Kidney epithelial cell (primary cell): ENCODE results near the gene HPSE. TPM values are rescaled to one million over a fixed set of nuclear protein-coding genes. Genes with fewer than 3 reads are reported as not detected.
A peak's percentile ranks its signal among the peaks of the same experiment; 100 is the strongest.

Experiments
- DNase-seq: peaks from one replicate; pipeline ENCODE4 v3.0.0-alpha.2; 2010; ENCODE audit warnings: low read depth
- H3K27me3 ChIP-seq: 2 replicates; pipeline ENCODE4 v1.6.0; 2011; ENCODE audit warnings: low read length; ENCODE audit not compliant: control insufficient read depth, insufficient read depth
- H3K36me3 ChIP-seq: 2 replicates; pipeline ENCODE4 v1.5.1; 2011; ENCODE audit warnings: low read length; ENCODE audit not compliant: control insufficient read depth, insufficient read depth
- H3K4me3 ChIP-seq: 2 replicates; pipeline ENCODE4 v1.5.1; 2011; ENCODE audit warnings: low read depth, mild to moderate bottlenecking, control low read depth, low read length
- CTCF ChIP-seq: IDR thresholded peaks from 2 replicates; pipeline ENCODE4 v1.5.1; 2011; ENCODE audit warnings: mild to moderate bottlenecking, moderate library complexity, low read length, control low read depth, inconsistent platforms; ENCODE audit not compliant: insufficient read depth, poor library complexity, severe bottlenecking
- total RNA-seq: library from RNA; depleted of rRNA; stranded (reverse); fragments of >200 nt; gene quantifications from 2 replicates; pipeline ENCODE4 v1.2.3, GENCODE V29; 2015

Gene HPSE
- 0.21 and 1.3 TPM in 2 replicates for total RNA-seq

GRCh38 chr4:83334425-83335241, at the start of gene HPSE:
HPSE (minus strand) TSS chr4:83334848; CDS start chr4:83334782, 66 bp downstream.
- peak; percentile 34 for DNase-seq
- no peaks in the 10 kb centered on the region for H3K27me3 ChIP-seq
- no peak for TF ChIP-seq CTCF
- H3K36me3 ChIP-seq: no peaks in the 10 kb centered on the region
- H3K4me3 ChIP-seq: peak within 1 kb of the TSS; percentile 51

GRCh38 chr4:83382850-83383249, 48.2 kb upstream of the HPSE start:
- DNase-seq: no peak
- H3K36me3 ChIP-seq: no peaks in the 10 kb centered on the region
- H3K27me3 ChIP-seq: no peaks in the 10 kb centered on the region
- H3K4me3 ChIP-seq: no peak overlapping the region
- TF ChIP-seq CTCF: no peak

GRCh38 chr4:83381173-83381572, 46.5 kb upstream of the HPSE start:
- no peak for DNase-seq
- no peak for TF ChIP-seq CTCF
- Histone ChIP-seq H3K36me3 (no peaks in the 10 kb centered on the region), H3K4me3 (no peak overlapping the region), H3K27me3 (no peaks in the 10 kb centered on the region)

GRCh38 chr4:83378419-83378818, 43.8 kb upstream of the HPSE start:
- no peak for TF ChIP-seq CTCF
- DNase-seq: no peak
- H3K4me3 ChIP-seq: no peak overlapping the region
- H3K27me3 ChIP-seq: no peaks in the 10 kb centered on the region
- H3K36me3 ChIP-seq: no peaks in the 10 kb centered on the region

- DNase-seq: no peak
- TF ChIP-seq CTCF: no peak
- H3K4me3 ChIP-seq: no peak overlapping the region
- no peaks in the 10 kb centered on the region for H3K36me3 ChIP-seq
- H3K27me3 ChIP-seq: no peaks in the 10 kb centered on the region
Measured at GRCh38 chr4:83372931-83373330, 38.3 kb upstream of the HPSE start.

- TF ChIP-seq CTCF: no peak
- H3K4me3 ChIP-seq: no peak overlapping the region
- DNase-seq: no peak
- no peaks in the 10 kb centered on the region for H3K27me3 ChIP-seq
- H3K36me3 ChIP-seq: no peaks in the 10 kb centered on the region
Measured at GRCh38 chr4:83371936-83372335, 37.3 kb upstream of the HPSE start.
